Heart left ventricle (tissue), 16 donors: ENCODE measurements around the gene STX12. TPM values are rescaled to one million over a fixed set of nuclear protein-coding genes. Genes with fewer than 3 reads are reported as not detected.

Experiments
- ATAC-seq, 4 donors: fragments of 200-7000 bp; cut with Tn5 transposase; one replicate each; pipeline ENCODE4 v1.9.1; 2020 to 2022; ENCODE audit warnings: moderate library complexity in 4 of 4, mild to moderate bottlenecking in 3 of 4, moderate number of reproducible peaks in 1 of 4
- DNase-seq, 5 donors: peaks; one replicate each; pipeline ENCODE4 v3.0.0-alpha.2; 2020
- H3K27ac ChIP-seq, 12 donors: fragments of 200-600 bp; sonication (generic) in 4 of 12; one replicate each; pipeline versions ENCODE4 v1.5.0 to v1.8.0; 2016 to 2022; ENCODE audit warnings: mild to moderate bottlenecking in 2 of 12
- H3K27me3 ChIP-seq, 9 donors: fragments of 200-600 bp; sonication (generic) in 2 of 9; one replicate each; pipeline versions ENCODE4 v1.5.1 to v1.8.0; 2016 to 2022; ENCODE audit warnings: mild to moderate bottlenecking in 3 of 9
- H3K36me3 ChIP-seq, 9 donors: fragments of 200-600 bp; sonication (generic) in 2 of 9; one replicate each; pipeline versions ENCODE4 v1.5.0 to v1.8.0; 2018 to 2022; ENCODE audit warnings: mild to moderate bottlenecking in 2 of 9
- H3K4me1 ChIP-seq, 12 donors: fragments of 200-600 bp; sonication (generic) in 4 of 12; one replicate each; pipeline versions ENCODE4 v1.5.0 to v1.8.0; 2016 to 2022; ENCODE audit warnings: mild to moderate bottlenecking in 3 of 12
- H3K4me3 ChIP-seq, 12 donors: fragments of 200-600 bp; sonication (generic) in 4 of 12; one replicate each; pipeline versions ENCODE4 v1.5.0 to v1.8.0; 2017 to 2022; ENCODE audit warnings: mild to moderate bottlenecking in 9 of 12, moderate library complexity in 4 of 12
- H3K9me3 ChIP-seq, 12 donors: fragments of 200-600 bp; sonication (generic) in 4 of 12; one replicate each; pipeline versions ENCODE4 v1.5.0 to v1.8.0; 2016 to 2022; ENCODE audit warnings: mild to moderate bottlenecking in 1 of 12
- POLR2A ChIP-seq, 2 donors: fragments of 450-650 bp; IDR thresholded peaks; one replicate each; pipeline ENCODE4 v1.6.1; 2017; ENCODE audit warnings: antibody characterized with exemption in 2 of 2, mild to moderate bottlenecking in 2 of 2, moderate library complexity in 2 of 2
- WGBS, 4 donors: extraction: QIAGEN DNeasy Blood & Tissue Kit in 2 of 4; methylation state at CpG; one replicate each; pipeline versions ENCODE4 v1.1.5 to v1.1.7; 2013 to 2018; 5-methylcytosine and 5-hydroxymethylcytosine counted together
- intact Hi-C, 10 donors: fragments of 100-400 bp; cut with DNase I; formaldehyde crosslinking; loops; one replicate each; pipeline versions ENCODE4 v1.11.1 to v1.14.2; 2022
- polyA plus RNA-seq, 2 donors: library from polyadenylated mRNA; stranded (reverse); fragments of 200-250 nt; gene quantifications; one replicate each; pipeline ENCODE4 v1.2.3, GENCODE V29; 2013
- total RNA-seq, 9 donors: library from RNA; depleted of rRNA in 2 of 9; stranded (reverse); fragments of >200 nt in 2 of 9; fragmentation: NEBNext Ultra II Directional in 3 of 9; extraction: Animal tissue kit (Norgen Biotek cat#: 25700) in 3 of 9; gene quantifications; one replicate each; pipeline versions ENCODE4 v1.1.0 to v1.2.4, GENCODE V29; 2016 to 2023
- TF ChIP-seq, protein P1 (sequence below), 12 donors: fragments of 200-600 bp; sonication (generic) in 4 of 12; IDR thresholded peaks; one replicate each; pipeline versions ENCODE4 v1.5.0 to v1.8.0; 2018 to 2022; ENCODE audit warnings: antibody characterized with exemption in 12 of 12, mild to moderate bottlenecking in 5 of 12
- donor health status: ischemic (EF 13 %, LVEDD 7.1; RV severe dilation, severe dysfunction).
- donor health status: healthy with polysubstance abuse.
- donor health status: DM: no; HTN: yes; CAD: no.
- donor health status: DM: no; HTN: no; CAD: no.
- donor health status: ischemic (EF 25% LVEDD 6.9; RV normal size, moderate dysfunction).
- donor health status: ischemic (EF 25% LVEDD 5.7; RV mildly dilated, moderate dysfunction).
- donor health status: healthy.
- donor health status: DM: yes; HTN: yes; CAD: no.
- donor health status: ischemic (EF 35%, LVEDD 5.7; RV mildly dilated, moderate dysfunction).
- donor health status: nonischemic (EF 11% LVEDD 7.7; RV severe dilation, severe dysfunction).
- donor health status: DM: yes; HTN: yes; CAD: no.
- donor health status: PGD.
- donor health status: ischemic (EF 29% LVEDD 5.4; RV normal size, mild dysfunction).
- donor health status: nonischemic (EF 23%, LVEDD 6.1; RV moderate dilation, normal function).

The STX12 gene
- total and polyA plus RNA-seq, 11 donors: 10.7 to 46.8 (median 26.5) TPM

- Histone ChIP-seq H3K27me3 (no peaks in the 10 kb centered on the region), H3K27ac (no peak overlapping the region), H3K9me3 (no peaks in the 10 kb centered on the region), H3K4me1 (peaks cover 0 to 5% (median 0%) of the 10 kb centered on the region in 12 donors), H3K4me3 (no peak overlapping the region), H3K36me3 (peaks cover 0 to 93% (median 73%) of the 10 kb centered on the region in 9 donors)
- ATAC-seq (no peak), DNase-seq (no peak)
- intact Hi-C loops: no loop called here
- TF ChIP-seq, protein P1, sequence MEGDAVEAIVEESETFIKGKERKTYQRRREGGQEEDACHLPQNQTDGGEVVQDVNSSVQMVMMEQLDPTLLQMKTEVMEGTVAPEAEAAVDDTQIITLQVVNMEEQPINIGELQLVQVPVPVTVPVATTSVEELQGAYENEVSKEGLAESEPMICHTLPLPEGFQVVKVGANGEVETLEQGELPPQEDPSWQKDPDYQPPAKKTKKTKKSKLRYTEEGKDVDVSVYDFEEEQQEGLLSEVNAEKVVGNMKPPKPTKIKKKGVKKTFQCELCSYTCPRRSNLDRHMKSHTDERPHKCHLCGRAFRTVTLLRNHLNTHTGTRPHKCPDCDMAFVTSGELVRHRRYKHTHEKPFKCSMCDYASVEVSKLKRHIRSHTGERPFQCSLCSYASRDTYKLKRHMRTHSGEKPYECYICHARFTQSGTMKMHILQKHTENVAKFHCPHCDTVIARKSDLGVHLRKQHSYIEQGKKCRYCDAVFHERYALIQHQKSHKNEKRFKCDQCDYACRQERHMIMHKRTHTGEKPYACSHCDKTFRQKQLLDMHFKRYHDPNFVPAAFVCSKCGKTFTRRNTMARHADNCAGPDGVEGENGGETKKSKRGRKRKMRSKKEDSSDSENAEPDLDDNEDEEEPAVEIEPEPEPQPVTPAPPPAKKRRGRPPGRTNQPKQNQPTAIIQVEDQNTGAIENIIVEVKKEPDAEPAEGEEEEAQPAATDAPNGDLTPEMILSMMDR (IDR thresholded peaks at IDR 0.05): no peak
- TF ChIP-seq POLR2A (IDR thresholded peaks at IDR 0.05): no peak
- WGBS, 4 donors: 79 to 91% (median 83%) methylated on average over 3 of the region's 3 CpGs
Measured at GRCh38 chr1:27752360-27752759, 20.7 kb upstream of the STX12 start.

DNA sequence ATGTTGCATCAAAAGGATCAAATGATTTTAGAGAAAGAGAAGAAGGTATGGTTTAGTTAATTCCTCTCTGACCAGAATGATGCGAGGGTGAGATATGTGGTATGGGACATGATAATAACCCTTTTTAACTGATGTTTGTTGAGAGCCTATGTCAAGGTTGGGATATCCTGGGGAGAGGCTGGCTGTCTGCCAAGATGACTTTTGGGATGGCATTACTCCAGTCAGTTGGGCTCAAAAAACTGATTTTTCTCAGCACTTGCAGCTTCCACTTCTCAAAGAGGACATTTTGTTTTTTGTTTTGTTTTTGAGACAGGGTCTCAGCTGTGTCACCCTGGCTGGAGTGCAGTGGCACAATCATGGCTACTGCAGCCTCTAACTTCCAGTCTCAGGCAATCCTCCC is 17.7 kb upstream of the STX12 start:
- no peaks in the 10 kb centered on the region for H3K27me3 ChIP-seq
- peaks cover 0 to 5% (median 0%) of the 10 kb centered on the region in 12 donors for H3K4me1 ChIP-seq
- ATAC-seq (no peak), DNase-seq (no peak)
- H3K9me3 ChIP-seq: no peaks in the 10 kb centered on the region
- TF ChIP-seq, protein P1 (IDR thresholded peaks at IDR 0.05): no peak
- TF ChIP-seq POLR2A (IDR thresholded peaks at IDR 0.05): no peak
- H3K4me3 ChIP-seq: no peak overlapping the region
- 87 to 94% (median 90%) methylated on average over 1 of the region's 1 CpG for WGBS, 4 donors
- intact Hi-C loops: no loop called here
- no peak overlapping the region for H3K27ac ChIP-seq
- H3K36me3 ChIP-seq: peaks cover 0 to 98% (median 75%) of the 10 kb centered on the region in 9 donors

DNA sequence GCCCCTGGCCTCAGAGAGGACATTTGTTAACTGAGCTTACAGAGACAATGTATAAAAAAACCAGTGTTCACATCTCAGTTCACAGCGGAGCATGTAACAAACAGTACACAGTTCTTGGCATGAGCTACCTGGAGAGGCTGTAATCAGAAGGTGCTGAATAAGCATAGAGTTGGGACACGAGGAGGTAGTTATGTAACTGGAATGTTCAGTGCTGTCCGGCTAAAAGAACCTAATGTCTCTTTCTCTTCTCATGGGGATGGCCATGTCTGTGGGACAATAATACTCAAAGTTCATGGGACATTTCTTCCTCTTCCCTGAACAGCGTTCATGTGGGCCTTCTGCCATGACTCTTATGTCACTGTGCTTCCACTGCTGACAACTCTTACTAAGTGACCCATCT is 17.2 kb upstream of the STX12 start:
- Histone ChIP-seq H3K9me3 (no peaks in the 10 kb centered on the region), H3K4me1 (peaks cover 0 to 5% (median 0%) of the 10 kb centered on the region in 12 donors), H3K4me3 (no peak overlapping the region), H3K27me3 (no peaks in the 10 kb centered on the region), H3K27ac (no peak overlapping the region), H3K36me3 (peaks cover 0 to 98% (median 75%) of the 10 kb centered on the region in 9 donors)
- ATAC-seq: peak in 2 of 4 donors; percentile 32 to 47
- intact Hi-C loops: no loop called here
- 55 to 75% (median 63%) methylated on average over 4 of the region's 4 CpGs for WGBS, 4 donors
- TF ChIP-seq, protein P1 (IDR thresholded peaks at IDR 0.05): no peak
- no peak for TF ChIP-seq POLR2A (IDR thresholded peaks at IDR 0.05)
- no peak for DNase-seq

DNA sequence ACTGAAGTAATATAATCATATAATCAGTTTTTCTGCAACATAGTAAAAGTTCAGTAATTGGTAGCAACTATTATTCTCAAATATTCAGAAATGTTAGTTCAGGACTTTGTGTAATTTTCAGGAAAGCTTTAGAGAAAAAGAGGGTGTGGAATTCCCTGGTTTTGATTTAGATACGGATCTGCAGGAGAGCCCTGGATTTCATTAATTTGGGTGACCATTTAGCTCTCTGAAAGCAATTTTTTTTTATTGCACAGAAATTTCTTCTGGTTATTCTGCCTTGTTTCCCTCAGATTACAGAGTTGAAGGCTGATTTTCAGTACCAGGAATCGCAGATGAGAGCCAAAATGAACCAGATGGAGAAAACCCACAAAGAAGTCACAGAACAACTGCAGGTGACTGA is 13.8 kb upstream of the STX12 start:
- TF ChIP-seq, protein P1 (IDR thresholded peaks at IDR 0.05): no peak
- no peak for TF ChIP-seq POLR2A (IDR thresholded peaks at IDR 0.05)
- DNase-seq (no peak), ATAC-seq (no peak)
- Histone ChIP-seq H3K27me3 (no peaks in the 10 kb centered on the region), H3K27ac (no peak overlapping the region), H3K36me3 (peaks cover 0 to 86% (median 68%) of the 10 kb centered on the region in 9 donors), H3K4me1 (peaks cover 0 to 5% (median 0%) of the 10 kb centered on the region in 12 donors), H3K4me3 (no peak overlapping the region), H3K9me3 (no peaks in the 10 kb centered on the region)
- 88 to 98% (median 95%) methylated on average over 2 of the region's 2 CpGs for WGBS, 4 donors
- intact Hi-C loops: no loop called here
